ENCODE data around the gene GRIA3.

GRIA3 gene

DNA sequence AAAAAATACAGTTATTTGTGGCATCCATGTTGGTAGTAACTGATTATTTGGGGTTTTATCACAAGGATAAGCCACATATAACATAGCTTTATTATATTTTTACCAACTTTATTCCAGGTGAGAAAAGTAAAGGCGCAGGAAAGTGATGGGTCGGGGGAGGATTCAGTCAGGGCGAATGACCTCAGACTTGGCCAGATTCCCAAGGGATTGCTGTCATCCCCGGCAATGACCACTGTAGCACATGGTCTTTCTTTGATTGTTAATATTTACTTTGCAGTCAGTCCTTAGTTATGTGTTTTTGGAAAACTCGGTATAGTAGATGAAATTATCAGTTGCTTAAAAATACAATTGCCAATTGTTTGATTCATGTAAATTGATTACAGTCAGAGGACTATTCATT is 17.6 kb downstream of the GRIA3 start:
- DNase-seq: no peak

DNA sequence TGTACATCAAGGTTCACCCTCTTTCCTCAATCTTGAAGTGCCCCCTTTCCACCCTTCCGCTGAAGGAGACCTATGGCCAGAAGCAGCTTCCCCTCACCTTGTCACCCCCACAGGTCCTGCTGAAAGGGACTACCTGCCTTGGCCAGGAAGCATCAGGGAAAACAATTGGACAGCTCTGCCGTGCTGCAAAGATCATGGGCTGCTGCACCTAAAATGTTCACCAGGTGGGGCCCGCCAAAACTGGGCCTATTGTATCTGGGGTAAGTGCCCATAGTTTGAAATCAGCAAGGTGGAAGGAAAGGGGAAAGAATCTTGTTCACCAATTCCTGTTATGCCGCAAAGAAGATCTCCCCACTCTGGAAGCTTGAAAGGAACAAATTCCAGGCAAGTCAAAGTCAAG is 18.4 kb downstream of the GRIA3 start:
- no peak for DNase-seq

DNA sequence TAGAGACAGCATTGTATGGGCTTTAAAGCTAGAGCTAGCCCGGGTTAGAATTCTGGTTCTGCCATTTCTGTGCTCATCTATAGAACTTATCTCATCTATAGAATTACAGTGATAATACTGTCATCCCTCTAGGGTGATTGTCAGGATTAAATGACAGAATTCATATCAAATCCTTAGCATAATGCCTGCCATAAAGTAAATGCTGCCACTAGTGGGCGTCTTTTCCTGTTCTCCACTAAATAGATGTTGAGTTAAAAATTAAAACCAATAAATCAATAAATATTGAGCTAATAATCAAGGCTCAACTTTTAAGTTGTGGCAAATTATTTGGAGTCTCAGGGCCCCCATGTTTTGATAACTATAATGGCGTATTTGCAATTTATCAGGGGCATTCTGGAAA is 19.7 kb downstream of the GRIA3 start:
- DNase-seq: no peak

DNA sequence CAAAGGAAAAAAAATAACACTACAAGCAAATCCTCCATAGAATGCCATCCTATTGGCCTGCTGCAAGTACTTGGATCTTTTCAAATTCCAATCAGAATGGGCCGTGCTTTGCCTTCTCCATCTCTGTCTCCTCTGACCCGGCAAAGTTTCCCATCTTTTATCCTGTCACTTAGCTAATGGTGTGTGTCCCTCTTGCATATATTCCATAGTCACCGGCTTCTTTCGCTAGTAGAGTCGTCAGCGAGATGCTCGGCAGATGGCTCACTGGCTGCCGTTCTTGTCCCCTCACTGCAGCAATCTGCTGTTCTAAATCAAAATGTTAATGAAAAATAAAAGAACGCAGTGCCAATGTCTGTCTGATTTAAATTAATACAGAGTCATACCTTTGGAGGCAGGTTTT is 22.1 kb downstream of the GRIA3 start:
- DNase-seq: no peak

DNA sequence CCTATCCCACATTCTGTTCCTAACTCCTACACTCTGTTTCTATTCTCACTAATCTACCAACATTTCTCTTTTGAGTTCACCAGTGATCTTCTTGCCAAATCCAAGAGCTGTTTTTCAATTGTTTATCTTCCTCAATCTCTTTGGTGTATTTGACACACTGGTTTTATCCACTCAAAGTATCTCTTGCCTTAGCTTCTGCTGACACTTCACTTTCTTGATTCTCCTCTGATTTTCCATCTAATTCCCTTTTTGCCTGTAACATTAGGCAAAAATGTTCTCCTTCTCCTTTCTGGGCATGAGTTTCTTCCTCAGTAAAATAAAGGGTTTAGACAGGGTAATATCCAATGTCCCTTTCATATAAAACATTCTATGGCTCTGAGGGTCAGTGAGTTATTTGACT is 26.2 kb downstream of the GRIA3 start:
- no peak for DNase-seq

DNA sequence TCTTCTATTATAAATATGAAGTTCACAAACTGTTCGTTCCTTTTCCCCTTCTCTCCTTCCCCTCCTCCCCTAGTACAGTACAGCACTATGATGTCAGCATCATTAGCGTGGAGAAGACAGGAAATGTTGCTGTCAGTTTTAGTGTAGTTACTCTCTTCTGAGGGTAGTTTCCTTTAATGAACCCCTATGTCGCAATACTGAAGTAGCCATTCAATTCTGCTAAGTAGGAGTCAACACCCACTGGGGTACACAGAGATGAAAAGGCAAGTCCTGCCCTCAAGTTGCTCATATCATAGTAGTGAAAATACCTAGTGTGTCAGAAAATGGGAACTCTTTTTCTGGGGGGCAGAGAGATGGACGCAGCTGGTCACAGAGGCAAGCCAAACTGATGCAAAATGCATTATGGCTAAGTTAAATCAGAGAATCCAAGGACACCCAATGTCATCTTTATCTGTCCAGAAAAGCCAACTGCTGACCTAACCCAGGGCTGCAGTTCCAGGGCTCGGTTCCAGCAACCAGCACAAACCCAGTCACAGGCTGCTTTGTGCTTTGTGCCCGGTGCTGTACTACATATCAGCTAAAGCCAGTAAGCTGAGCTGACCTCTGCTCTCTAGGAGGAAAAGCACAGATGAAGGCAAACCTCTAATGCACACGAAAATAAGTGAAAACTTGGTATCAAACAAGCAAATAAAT is 31.5 kb downstream of the GRIA3 start:
- no peak for DNase-seq

DNA sequence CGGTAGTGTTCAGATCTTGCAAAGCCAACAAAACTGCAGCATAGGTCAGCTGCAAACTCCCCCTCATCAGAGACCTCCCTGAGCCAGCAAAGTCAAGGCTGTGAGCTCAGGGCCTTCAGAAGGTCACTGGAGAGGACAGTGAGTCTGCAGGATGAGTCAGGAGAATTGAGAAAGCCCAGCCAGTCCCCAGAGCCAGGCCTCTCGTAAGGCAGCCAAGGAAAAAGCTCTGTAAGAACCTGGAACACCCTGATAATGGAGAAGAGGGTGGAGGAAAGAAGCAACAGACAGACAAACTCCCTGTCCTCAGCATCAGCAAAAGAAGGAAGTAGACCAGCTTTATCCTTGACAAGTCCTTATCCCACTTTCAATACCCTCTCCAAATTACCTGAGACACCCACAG is 33.0 kb downstream of the GRIA3 start:
- DNase-seq: no peak

DNA sequence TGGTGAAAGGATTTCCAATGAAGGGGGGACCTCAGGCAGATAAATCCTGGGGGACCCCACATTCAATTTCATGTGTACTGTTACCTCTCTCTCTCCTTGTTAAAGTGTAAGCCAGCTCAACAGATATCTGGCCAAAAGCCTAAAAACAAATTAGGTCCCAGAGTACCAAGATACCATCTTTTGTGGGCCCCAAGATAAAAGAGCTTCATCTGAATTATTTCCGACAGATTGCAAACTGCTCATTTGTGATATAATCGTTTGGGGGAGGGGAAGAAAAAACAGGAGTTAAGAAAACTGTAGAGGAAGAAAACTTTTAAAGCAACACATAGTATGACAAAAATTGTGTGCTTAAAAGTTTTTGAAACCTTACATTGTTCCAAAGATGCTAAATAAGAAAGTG is 33.6 kb downstream of the GRIA3 start:
- DNase-seq: no peak

DNA sequence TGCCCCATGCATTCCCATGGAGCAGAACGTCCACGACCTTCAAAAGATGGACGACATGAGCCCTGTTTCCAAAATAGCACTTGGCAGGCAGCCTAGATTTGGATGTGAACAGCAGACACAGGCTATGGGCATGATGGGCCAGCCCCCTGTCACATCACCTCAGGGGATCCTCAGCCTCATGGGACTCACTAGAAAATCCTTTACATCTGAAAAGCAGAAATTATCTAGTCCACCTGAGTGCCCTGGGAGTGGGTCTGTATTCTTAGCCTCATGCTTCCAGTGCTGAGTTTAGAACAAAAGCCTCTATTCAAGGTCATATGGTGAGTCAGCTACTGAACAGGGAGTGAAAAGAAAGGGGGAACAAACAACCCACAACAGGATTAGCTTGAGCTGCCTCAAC is 35.8 kb downstream of the GRIA3 start:
- no peak for DNase-seq

DNA sequence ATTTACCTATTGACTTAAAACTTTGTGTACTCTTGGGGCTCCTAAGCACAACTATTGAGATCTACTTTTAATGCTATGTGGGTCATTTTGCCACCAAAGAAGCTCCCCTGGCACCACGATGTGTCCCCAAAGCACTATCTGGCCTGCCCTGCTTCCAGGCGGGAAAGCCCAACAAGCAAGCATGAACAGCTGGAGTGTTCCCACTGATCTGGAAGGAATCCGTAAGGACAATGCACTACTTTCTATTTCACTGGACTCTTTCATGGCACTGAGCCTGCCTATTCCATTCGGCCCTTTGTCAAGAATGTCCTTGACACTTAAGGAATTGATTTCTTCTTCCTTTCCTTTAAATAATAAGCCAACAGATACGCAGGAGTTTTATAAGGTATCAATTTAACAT is 38.8 kb downstream of the GRIA3 start:
- DNase-seq: no peak

DNA sequence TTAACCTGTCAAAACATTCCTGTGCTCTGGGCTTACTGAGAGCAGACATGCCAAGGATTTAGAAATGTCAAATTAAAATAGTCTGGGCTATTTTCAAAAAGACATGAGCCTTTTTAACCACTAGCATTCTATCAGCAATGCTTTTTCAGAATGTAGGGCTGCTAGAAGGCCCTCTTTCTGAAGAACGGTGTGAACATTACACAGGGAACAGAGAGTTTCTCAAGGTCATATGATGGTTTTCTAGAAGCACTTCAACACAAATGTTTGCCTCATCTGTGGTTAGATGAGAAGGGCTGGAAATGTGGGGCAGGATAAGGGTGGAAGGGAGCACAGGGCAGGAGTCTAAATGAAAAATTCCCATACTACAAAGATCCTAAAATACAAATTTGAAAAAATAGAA is 39.3 kb downstream of the GRIA3 start:
- DNase-seq: no peak

DNA sequence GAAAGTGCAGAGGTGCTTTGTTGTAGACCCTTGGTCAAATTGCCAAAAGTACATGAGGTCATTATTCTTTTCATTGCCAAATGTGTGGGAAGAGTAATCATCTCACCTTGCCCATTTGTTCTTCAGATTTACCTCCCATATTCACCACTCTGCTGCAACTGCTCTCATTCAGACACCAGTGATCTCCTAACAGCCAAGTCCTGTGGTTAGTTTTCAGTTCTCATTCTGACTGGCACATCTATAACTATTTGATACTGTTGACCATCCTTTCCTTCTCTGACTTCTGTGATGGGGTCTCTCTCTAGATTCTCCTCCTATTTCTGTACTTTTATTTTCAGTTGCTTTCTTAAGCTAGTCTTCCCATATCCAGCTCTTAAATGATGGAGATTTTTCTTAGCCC is 39.8 kb downstream of the GRIA3 start:
- no peak for DNase-seq

DNA sequence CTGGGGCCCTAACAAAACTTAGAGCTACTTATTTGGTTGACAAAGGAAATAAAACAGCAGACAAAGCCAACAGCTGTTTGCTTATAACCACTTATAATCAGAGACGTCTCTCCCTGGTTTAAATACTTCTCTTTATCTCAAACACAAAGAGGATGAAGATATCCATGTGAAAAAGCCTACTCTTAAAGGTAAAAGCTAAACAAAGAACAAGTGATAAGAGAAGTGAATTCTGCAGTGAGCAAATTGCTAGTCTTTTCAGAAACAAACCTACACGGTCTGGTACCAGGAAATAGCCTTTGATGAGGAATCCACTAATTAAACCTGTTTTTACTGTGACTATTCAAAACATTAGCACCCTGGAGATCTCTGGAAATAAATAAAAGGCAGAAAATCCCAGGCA is 46.7 kb downstream of the GRIA3 start:
- DNase-seq: no peak

DNA sequence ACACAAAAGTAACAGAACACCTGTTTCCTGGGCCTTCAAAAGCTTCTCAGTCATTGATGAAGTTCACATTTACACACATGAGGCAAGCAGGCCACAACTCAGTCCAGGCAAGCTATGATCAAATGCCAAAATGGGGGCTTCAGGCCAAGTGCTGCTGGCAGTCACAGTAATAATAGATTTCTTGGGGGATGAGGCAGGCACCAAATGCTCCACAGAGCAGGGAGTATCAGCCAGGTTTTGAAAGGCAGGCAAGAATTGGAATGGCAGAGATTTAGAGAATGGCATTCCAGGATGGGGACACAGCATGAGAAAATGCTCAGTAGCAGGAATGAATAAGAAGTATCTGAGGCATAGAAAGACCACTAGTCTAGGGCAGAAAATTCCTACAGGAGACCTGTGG is 52.8 kb downstream of the GRIA3 start:
- no peak for DNase-seq

DNA sequence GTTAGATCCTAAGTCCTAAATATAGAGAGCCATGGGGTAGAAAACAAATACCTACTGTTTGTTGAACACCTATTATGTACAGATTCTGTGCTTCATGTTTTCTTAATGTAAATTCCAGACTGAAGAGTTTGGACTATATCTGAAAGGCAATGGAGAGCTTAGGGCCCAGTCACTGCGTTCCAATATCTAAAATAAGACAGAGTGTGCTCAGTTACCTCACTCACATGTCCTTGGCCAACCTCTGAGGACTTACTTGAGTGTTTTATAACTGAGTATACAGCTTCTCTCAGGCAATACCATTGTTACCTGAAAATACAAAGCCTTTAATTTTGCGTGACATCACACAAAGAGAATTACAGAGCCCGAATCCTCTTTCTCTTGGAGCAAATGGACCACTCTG is 53.2 kb downstream of the GRIA3 start:
- no peak for DNase-seq

DNA sequence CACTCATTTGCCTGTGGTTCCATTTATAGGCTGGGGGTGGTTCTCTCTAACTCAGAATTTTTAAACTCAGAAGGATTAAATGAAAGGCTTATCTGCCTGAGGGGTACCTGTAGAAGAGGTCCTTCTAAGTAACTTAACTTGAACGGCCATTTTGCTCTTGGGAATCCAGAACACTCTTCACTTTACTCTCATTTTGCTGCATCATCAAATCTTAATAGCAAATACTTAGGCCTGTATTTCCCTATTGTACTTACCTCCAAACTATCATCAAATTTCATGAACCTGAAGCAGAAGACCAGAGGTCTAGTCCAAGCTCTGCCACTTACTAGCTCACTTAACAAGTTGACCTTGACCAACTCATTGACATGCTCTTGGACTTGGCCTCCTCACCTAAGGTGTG is 70.4 kb downstream of the GRIA3 start:
- DNase-seq: no peak

DNA sequence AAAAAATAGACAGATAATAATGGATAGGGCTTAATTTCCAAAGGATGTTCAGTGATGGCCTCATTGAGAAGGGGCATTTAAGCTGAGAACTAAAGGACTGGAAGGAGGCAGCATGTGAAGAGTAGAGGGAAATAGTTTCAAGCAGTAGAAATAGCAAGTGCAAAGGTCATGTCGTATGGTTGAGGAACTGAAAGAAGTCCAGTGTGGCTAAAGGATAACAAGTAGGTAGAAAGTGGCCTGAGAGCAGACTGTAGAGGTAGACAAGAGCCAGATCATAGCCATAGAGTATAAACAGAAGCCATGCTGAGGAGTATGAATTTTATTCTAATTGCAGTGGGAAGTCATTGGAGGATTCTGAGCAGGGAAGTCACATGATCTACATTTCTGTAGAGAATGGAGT is 72.3 kb downstream of the GRIA3 start:
- DNase-seq: no peak

DNA sequence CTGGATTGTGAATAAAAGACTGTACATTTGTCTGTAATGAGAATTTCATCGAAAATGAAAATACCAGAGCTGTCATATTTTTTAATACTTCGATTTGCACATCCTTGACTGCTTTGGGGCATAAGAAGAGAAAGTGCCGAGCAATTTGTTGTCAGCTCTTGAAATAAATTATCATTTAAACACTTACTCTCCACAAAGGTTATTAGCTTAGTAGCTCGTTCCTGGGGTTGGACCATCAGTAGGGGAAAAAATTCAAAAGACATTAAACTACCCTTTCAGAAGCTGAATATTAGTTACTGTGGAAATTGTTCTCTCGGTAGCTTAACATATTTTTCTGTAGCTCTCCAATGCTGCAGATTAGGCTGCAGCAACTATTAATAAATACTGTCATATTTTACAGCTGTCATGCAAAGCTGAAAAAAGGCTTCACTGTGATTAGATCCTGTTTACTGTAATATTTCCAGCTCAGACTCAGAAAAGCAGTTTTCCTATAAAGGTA is 76.9 kb downstream of the GRIA3 start:
- DNase-seq: no peak

DNA sequence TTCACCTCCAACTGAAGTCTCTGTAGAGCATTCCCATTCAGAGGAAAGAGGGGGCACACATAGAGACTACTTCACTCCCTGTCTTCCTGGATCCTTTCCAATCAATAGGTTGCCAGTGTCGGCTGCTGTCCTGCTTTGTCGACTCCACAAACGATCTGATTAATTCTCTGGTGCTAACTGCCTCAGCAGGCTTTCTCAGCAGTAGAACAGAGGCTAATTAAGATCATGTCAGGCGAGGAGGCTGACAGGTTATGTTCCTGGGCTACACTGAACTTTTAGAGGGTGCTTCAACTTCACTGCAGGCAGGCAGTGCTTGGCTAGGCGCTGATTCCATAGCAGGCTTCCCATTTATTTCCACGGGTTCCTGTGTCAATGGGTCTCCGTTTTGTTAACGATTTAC is 79.2 kb downstream of the GRIA3 start:
- no peak for DNase-seq

DNA sequence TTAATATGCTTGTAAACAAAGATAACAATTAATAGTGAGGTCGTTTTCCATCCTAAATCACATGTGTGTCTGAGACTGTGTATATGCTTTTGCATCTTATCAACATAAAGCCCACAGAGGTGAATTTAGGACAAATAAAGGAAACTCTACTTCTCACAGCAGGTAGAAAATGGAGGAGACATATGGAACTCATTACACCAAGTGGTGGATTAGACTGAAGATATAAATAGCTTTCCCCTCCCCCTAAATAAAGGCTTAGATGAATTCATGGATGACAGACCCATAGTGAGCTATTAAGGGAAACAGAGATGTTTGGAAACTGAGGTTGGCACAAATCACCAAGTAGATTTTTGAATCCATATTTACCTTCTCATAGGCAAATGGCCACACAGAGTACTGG is 79.7 kb downstream of the GRIA3 start:
- no peak for DNase-seq

DNA sequence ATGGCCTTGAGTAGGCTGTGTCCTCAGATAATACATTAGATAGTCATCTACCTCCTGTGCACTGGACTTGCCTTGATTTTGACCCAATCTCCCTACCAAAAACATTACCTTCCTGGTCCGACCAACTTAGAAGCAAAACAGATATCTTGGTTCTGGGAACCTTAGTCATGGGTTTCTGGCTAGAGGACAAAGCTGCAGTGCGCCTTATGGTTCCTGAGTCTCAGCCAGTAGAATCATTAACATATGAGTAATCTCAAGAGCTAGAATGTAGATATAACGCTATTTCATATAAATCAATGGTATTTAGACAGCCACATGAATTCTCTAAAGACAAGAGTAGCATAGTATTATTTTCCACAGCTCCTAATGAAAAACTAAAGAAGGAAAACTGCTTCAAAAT is 83.1 kb downstream of the GRIA3 start:
- no peak for DNase-seq

DNA sequence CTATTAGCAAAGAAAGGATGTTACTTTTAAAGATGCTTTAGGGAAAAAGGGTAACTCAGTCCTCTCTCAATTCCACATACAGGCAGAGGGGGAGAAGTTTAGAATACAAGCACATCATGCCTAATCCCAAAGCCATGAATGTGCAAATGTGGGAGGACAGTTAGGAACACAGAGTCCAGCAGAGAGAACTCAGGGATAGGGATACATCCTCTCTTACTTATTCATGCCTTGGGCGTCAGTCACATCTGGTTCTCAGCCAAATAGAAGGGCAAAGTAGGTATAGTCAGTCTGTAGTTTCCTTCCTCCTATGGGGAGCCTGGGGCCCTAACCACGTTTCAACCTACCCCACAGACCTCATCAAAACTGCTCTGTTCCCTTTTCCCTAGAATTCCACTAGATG is 87.8 kb downstream of the GRIA3 start:
- no peak for DNase-seq

DNA sequence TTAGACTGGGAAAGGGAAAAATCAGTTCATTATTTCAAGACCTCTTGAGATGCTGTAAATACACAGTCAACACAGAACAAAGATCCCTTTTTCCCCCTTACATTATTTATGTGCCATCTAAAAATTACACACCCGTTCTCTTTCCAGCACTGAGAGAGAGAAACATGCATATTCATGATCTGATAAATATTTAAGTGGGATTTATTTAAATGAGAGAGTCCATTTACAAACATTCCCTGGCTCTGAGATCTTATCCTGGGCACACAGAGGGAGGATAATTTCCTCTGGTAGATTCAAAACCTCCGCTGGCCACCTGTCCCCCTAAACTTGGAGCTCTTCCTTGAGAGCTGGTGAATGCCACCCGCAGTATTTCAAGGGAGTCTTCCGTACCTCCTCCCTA is 88.6 kb downstream of the GRIA3 start:
- no peak for DNase-seq

DNA sequence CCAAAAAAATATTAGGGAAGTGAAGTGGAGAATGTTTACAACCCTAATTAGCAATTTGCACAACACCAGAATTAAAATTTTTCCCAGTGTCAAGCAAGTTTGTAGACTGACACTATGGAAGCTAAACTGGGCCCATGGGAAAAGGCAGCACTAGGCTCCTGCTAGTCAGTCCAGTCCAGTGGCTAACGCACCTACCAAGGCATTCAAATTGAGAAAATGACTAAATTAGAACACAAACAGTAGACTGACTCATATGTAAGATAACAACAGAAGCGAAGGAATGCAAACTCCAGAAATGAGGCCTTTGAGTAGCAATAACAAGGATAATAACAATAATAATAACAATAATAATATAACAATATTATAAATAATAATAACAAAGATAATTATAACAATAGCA is 90.7 kb downstream of the GRIA3 start:
- no peak for DNase-seq

DNA sequence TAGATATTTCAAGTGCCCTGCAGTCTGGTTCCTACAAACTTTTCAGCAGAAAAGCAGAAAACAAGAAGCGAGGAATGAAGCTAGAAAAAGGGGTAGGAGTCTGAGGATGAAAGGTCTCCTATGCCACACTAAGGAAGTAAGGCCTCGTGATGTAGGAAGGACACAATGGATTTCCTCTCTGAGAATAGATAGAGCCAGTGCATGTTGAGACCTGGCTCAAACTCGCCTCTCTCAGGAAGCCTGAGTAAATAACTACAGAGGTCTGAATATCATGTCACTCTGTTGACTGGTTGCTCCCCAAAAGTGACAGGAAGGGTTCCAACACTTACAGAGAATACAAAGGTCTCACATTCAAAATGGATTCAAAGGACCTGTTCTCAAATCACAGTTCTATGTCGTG is 93.3 kb downstream of the GRIA3 start:
- no peak for DNase-seq

DNA sequence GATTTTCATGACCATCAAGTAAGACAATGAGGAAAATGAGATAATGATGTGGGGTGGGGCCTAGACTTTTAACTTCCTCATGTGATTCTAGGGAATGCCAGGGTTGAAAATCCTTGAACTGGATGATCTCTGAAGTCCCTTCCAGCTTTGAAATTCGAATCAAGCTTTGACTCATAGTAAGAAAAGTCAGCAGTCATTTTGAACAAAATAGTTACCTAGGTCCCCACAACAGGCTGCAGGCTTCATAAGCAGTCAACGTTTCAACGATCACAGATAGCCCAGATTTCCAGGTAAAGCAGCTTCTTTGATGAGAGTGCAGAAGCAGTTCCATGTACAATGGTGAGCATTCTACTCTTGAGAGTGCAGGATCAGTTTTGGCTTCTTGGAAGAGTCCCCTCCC is 93.7 kb downstream of the GRIA3 start:
- DNase-seq: no peak

All from activated CD4-positive, CD25-positive, alpha-beta regulatory T cell treated with anti-CD3 and anti-CD28 coated beads, Interleukin-2, amount 50 U/mL, for 72 hours (primary cell).